Suppressor macrophage treated with lipopolysaccharide for 1 hour (primary cell): Measurements from ENCODE around the gene STX10.
"Not testable (repeated sequence)": the region's sequence is repeated elsewhere in the genome, so short reads cannot be mapped to it uniquely, and the experiment has no call there.

ENCODE experiments used
- DNase-seq, 3 donors: peaks; one replicate each; pipeline ENCODE4 v3.0.0-alpha.2; 2020 to 2022

The STX10 gene

GRCh38 chr19:13150187-13150930 lies at the start of gene STX10, which contains the start of gene IER2:
Gene STX10, minus strand, starts transcription at chr19:13150375. Its CDS starts 202 bp downstream, at chr19:13150173.
Gene IER2, plus strand, starts transcription at chr19:13150411. Its CDS starts 2,776 bp downstream, at chr19:13153187.
- peak; percentile 97 for DNase-seq

- no peak for DNase-seq
These were observed 48.5 kb upstream of the STX10 start for GRCh38 chr19:13198634-13199033.

GRCh38 chr19:13195678-13196077 lies 45.5 kb upstream of the STX10 start:
- peak in 2 of 3 donors; percentile 17 to 26 for DNase-seq

GRCh38 chr19:13190781-13191540 lies 40.8 kb upstream of the STX10 start:
- no peak for DNase-seq

- no peak for DNase-seq
These were observed 39.4 kb upstream of the STX10 start for GRCh38 chr19:13189600-13189999.

- no peak for DNase-seq
These were observed 37.2 kb upstream of the STX10 start for GRCh38 chr19:13187419-13187818.

GRCh38 chr19:13186688-13187087 lies 36.5 kb upstream of the STX10 start:
- DNase-seq, result not testable (repeated sequence)

- not testable (repeated sequence) for DNase-seq
These were observed 35.8 kb upstream of the STX10 start for GRCh38 chr19:13185763-13186657.

GRCh38 chr19:13184926-13185325 lies 34.8 kb upstream of the STX10 start:
- DNase-seq, result not testable (repeated sequence)

- peak; percentile 50 to 61 (median 51) for DNase-seq
These were observed 31.7 kb upstream of the STX10 start for GRCh38 chr19:13181747-13182388.

GRCh38 chr19:13178291-13178690 lies 28.1 kb upstream of the STX10 start:
- DNase-seq, result not testable (repeated sequence)

- DNase-seq, result not testable (repeated sequence)
These were observed 27.4 kb upstream of the STX10 start for GRCh38 chr19:13177584-13177983.

- no peak for DNase-seq
These were observed 26.2 kb upstream of the STX10 start for GRCh38 chr19:13176345-13176744.

GRCh38 chr19:13173139-13173737 lies 23.1 kb upstream of the STX10 start:
- no peak for DNase-seq

- DNase-seq, result peak; percentile 78 to 86 (median 83)
These were observed 22.4 kb upstream of the STX10 start for GRCh38 chr19:13172346-13173138.

GRCh38 chr19:13171146-13171545 lies 21.0 kb upstream of the STX10 start:
- DNase-seq, result no peak

GRCh38 chr19:13169769-13170168 lies 19.6 kb upstream of the STX10 start:
- DNase-seq, result peak in 2 of 3 donors; percentile 20 to 33

GRCh38 chr19:13166151-13166550 lies 16.0 kb upstream of the STX10 start:
- DNase-seq, result not testable (repeated sequence)

GRCh38 chr19:13165162-13165997 lies 15.2 kb upstream of the STX10 start:
- DNase-seq, result no peak
